Aorta (tissue), 5 donors: ENCODE measurements around the gene TMEM131. TPM values are rescaled to one million over a fixed set of nuclear protein-coding genes. Genes with fewer than 3 reads are reported as not detected.

Experiments used
- ATAC-seq: fragments of 200-7000 bp; cut with Tn5 transposase; one replicate; pipeline ENCODE4 v1.9.1; 2022; ENCODE audit warnings: moderate library complexity; ENCODE audit not compliant: low FRiP score
- DNase-seq, 2 donors: peaks; one replicate each; pipeline ENCODE4 v3.0.0-alpha.2; 2020
- H3K27ac ChIP-seq, 2 donors: one replicate each; pipeline ENCODE4 v1.5.1; 2013; ENCODE audit warnings: low read length in 2 of 2, mild to moderate bottlenecking in 2 of 2, moderate library complexity in 2 of 2, control low read depth in 1 of 2, inconsistent platforms in 1 of 2, low read depth in 1 of 2
- H3K27me3 ChIP-seq, 2 donors: one replicate each; pipeline ENCODE4 v1.6.1; 2013; ENCODE audit warnings: control low read depth in 1 of 2, low read length in 1 of 2, mild to moderate bottlenecking in 1 of 2, moderate library complexity in 1 of 2; ENCODE audit not compliant: insufficient read depth in 2 of 2, control insufficient read depth in 1 of 2
- H3K36me3 ChIP-seq, 2 donors: one replicate each; pipeline ENCODE4 v1.6.1; 2013; ENCODE audit warnings: control low read depth in 1 of 2, low read length in 1 of 2, mild to moderate bottlenecking in 1 of 2; ENCODE audit not compliant: insufficient read depth in 2 of 2, control insufficient read depth in 1 of 2
- H3K4me1 ChIP-seq, 2 donors: one replicate each; pipeline ENCODE4 v1.6.1; 2013; ENCODE audit warnings: low read length in 2 of 2, control low read depth in 1 of 2, mild to moderate bottlenecking in 1 of 2, moderate library complexity in 1 of 2; ENCODE audit not compliant: insufficient read depth in 2 of 2, control insufficient read depth in 1 of 2
- H3K4me3 ChIP-seq, 2 donors: one replicate each; pipeline ENCODE4 v1.5.1; 2013; ENCODE audit warnings: low read length in 2 of 2, control low read depth in 1 of 2, mild to moderate bottlenecking in 1 of 2
- H3K9me3 ChIP-seq: one replicate; pipeline ENCODE4 v1.6.1; 2013; ENCODE audit warnings: mild to moderate bottlenecking, low read length; ENCODE audit not compliant: control insufficient read depth
- WGBS, 2 donors: extraction: QIAGEN DNeasy Blood & Tissue Kit; methylation state at CpG; one replicate each; pipeline ENCODE4 v1.1.7; 2013; 5-methylcytosine and 5-hydroxymethylcytosine counted together
- intact Hi-C, 2 donors: fragments of 100-400 bp; cut with DNase I; formaldehyde crosslinking; loops; one replicate each; pipeline versions ENCODE4 v1.14.2 to v1.15.0; 2022
- polyA plus RNA-seq, 2 donors: library from polyadenylated mRNA; stranded (reverse); fragments of 200-250 nt; gene quantifications; one replicate each; pipeline ENCODE4 v1.2.3, GENCODE V29; 2013
- total RNA-seq, 2 donors: library from RNA; stranded (reverse); fragmentation: NEBNext Ultra II Directional; extraction: Animal tissue kit (Norgen Biotek cat#: 25700); gene quantifications; one replicate each; pipeline ENCODE4 v1.2.1, GENCODE V29; 2021
- donor health status: healthy with polysubstance abuse.
- donor health status: Bipolar disorder and iron deficiency.
- donor health status: DM: no; HTN: no; CAD: no.
- donor health status: DM: no; HTN: no; CAD: no.
- donor health status: DM: yes; HTN: yes; CAD: no.

Gene TMEM131
- total and polyA plus RNA-seq, 4 donors: 6.8 to 42.5 (median 25.7) TPM

DNA sequence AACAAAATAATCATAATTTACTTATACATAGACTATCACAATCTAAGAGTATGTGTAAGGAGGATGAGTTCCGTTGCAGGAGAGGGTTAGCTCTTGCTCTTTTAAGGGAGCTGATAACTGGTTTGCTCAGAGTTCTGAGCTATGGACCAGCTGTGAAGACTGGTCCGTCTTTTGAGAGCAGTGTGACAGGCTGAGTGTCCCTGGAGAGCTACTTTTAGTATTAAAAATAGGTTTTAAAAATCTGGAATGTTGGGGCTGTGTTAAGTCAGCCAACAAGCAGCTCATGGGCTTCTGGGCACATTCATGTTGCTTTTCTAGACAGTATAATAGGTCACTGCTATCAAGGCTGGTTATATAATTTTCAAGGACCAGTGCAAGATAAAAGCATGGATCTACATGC, 41.5 kb upstream of the TMEM131 start:
- WGBS, 2 donors: 32 to 37% methylated on average over 2 of the region's 2 CpGs
- intact Hi-C loops: no loop called here
- no peak for ATAC-seq
- no peaks in the 10 kb centered on the region for H3K9me3 ChIP-seq
- H3K4me1 ChIP-seq: no peaks in the 10 kb centered on the region
- no peak overlapping the region for H3K4me3 ChIP-seq
- no peaks in the 10 kb centered on the region for H3K36me3 ChIP-seq
- no peak for DNase-seq
- no peak overlapping the region for H3K27ac ChIP-seq
- H3K27me3 ChIP-seq: peaks cover 0 to 1% of the 10 kb centered on the region in 2 donors

DNA sequence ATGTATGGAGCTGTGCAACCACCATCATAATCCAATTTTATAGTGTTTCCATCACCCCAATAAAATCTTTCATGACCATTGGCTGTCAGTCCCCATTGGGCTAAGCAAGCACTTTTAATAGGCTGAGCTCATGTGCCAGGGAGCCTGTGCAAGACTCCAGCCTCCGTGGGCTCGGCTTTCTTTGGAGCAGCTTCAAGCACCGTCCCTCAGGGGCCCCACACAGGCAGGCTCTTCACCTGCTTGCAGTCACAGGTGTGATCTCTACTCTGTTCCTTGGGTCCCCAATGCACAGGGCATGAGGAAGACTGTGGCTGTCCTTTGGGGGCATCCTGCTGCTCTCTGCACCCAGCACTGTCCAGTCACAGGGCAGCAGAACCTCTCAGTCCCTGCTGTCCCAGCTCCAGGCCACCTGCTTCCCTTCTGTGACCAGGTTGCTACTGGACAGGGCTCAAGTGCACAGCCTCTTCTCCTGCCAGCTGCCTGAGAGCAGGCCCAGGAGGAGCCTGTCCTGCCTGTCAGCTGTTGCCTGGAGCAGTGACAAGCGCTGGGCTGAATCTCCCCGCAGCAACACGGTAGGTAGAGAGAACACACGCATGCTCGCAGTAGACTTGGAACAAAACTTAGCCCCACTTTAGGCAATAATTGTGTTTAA, 40.7 kb upstream of the TMEM131 start:
- no peaks in the 10 kb centered on the region for H3K4me1 ChIP-seq
- intact Hi-C loops: no loop called here
- ATAC-seq (no peak), DNase-seq (no peak)
- H3K4me3 ChIP-seq: no peak overlapping the region
- no peaks in the 10 kb centered on the region for H3K9me3 ChIP-seq
- WGBS, 2 donors: 82 to 83% methylated on average over 8 of the region's 8 CpGs
- no peak overlapping the region for H3K27ac ChIP-seq
- no peaks in the 10 kb centered on the region for H3K36me3 ChIP-seq
- H3K27me3 ChIP-seq: peaks cover 0 to 1% of the 10 kb centered on the region in 2 donors

DNA sequence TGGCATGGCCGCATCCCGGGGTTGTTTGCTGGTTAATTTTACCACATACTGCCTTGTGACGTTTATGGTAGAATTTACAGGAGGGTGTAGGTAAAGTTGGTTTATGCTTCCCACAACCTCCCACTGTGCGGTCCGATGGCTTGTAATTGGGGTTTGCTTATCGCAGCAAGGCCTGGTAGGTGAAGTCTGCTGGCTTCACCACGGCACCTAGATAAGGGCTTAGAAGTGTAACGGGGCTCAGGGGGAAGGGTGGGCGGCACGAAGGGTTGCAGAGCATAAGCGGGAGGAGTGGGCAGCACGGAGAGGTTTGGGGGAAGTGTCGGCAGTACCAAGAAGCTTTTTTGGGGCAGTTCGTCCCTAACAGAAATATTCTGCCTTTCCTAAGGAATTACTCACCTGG, 39.0 kb upstream of the TMEM131 start:
- H3K27ac ChIP-seq: no peak overlapping the region
- 83 to 85% methylated on average over 14 of the region's 14 CpGs for WGBS, 2 donors
- H3K27me3 ChIP-seq: no peaks in the 10 kb centered on the region
- no peaks in the 10 kb centered on the region for H3K4me1 ChIP-seq
- H3K36me3 ChIP-seq: no peaks in the 10 kb centered on the region
- ATAC-seq: no peak
- DNase-seq: no peak
- no peak overlapping the region for H3K4me3 ChIP-seq
- intact Hi-C loops: no loop called here
- H3K9me3 ChIP-seq: no peaks in the 10 kb centered on the region

DNA sequence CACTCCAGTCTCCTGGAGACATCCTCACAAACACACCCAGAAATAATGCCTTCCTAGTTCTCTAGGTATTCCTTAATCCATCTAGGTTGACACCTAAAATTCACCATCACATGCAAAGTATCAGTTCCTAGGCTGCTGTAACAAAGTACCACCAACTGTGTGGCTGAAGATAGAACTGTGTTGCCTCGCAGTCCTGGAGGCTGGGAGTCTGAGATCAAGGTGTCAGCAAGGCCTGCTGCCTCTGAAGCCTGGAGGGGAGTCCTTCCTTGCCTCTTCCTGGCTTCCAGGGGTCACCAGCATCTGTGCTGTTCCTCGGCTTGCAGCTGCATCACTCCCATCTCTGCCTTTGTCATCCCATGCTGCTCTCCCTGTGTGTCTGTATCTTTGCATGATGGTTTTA, 36.3 kb upstream of the TMEM131 start:
- intact Hi-C loops: no loop called here
- H3K4me1 ChIP-seq: no peaks in the 10 kb centered on the region
- DNase-seq (no peak), ATAC-seq (no peak)
- no peaks in the 10 kb centered on the region for H3K9me3 ChIP-seq
- no peaks in the 10 kb centered on the region for H3K27me3 ChIP-seq
- no peaks in the 10 kb centered on the region for H3K36me3 ChIP-seq
- no peak overlapping the region for H3K27ac ChIP-seq
- H3K4me3 ChIP-seq: no peak overlapping the region
- WGBS, 2 donors: 93 to 100% methylated on average over 2 of the region's 2 CpGs

DNA sequence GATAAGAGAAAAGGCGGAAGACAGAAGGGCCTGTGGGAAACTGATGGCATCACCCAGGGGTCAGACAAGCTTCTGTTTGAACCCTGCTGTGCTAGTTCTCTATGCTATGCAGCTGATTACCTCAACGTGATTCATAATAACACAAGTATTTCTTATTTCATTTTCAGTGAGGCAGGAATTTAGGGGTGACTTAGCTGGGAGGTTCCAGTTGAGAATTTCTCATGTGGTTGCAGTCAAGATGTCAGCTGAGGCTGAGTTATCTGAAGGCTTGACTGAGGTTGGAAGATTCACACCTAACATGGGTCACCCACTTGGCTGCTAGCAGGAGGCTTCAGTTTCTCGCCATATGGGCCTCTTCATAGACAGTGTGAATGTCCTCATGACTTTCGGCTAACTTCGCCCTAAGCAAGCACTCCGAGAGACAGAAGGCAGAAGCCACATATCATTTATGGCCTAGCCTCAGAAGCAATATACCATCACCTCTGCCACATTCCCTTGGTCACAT, 34.0 kb upstream of the TMEM131 start:
- no peaks in the 10 kb centered on the region for H3K4me1 ChIP-seq
- intact Hi-C loops: no loop called here
- ATAC-seq: no peak
- DNase-seq: no peak
- H3K9me3 ChIP-seq: no peaks in the 10 kb centered on the region
- no peaks in the 10 kb centered on the region for H3K36me3 ChIP-seq
- 94% methylated on average over 6 of the region's 6 CpGs for WGBS, 2 donors
- H3K4me3 ChIP-seq: no peak overlapping the region
- H3K27me3 ChIP-seq: no peaks in the 10 kb centered on the region
- no peak overlapping the region for H3K27ac ChIP-seq

DNA sequence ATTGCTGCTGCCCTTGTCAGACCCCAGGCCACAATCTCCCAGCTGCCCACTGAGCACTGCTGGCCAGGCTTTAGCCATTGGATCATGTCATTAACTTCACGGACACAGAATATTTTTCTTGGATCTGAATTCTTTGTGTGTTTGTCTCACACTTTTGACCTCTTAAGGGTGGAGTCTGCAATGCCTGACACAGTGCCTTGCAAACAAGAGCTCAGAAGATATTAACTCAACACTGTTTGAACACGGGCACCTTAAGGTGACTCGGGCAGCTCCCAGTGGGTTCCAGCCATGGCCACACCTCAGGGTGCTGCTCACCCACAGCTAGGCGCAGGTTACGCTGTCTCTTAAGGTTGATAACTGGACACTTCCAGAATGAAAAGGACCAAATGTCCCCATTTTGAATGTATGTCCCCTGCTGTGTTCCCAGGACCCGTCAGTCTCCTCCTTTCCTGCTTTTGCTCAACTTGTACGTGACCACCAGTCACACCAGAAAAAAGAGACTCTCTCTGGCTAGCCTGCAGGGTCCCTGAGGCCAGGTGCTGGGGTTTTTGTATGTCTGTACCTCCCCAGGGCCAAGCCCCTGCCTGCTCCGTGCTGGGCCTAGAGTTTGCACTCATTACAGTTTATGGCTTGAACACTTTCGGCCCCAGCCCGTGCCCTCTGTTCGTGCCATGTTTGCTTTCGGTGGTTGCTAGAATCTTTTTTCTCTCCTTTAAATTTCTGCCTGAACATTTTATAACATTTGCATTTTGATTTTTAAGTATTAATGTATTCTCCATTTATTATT, 33.4 kb upstream of the TMEM131 start:
- Histone ChIP-seq H3K27ac (no peak overlapping the region), H3K4me3 (no peak overlapping the region), H3K36me3 (no peaks in the 10 kb centered on the region), H3K27me3 (no peaks in the 10 kb centered on the region), H3K4me1 (no peaks in the 10 kb centered on the region), H3K9me3 (no peaks in the 10 kb centered on the region)
- ATAC-seq (no peak), DNase-seq (no peak)
- intact Hi-C loops: no loop called here
- 89 to 90% methylated on average over 12 of the region's 12 CpGs for WGBS, 2 donors

DNA sequence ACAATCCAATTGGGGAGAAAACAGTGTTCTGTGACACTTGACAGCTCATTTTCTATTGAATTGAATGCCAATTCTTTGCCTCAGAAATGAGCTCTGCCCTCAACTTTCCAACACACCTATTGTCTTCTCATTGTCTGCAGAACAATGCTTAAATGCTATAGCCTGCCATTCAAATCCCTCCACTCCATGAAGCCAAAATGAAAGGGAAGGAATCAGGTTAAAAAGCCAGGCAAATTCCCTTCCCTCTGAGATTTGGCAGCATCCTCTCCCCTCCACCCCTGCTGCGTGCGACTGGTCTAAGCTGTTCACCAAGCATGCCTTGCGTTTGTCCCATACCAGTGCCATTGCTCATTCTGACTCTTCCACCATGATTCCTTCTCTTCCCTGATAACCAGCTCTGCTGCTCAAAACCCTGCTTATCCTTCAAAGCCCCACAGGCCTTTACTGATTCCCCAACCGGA, 32.4 kb upstream of the TMEM131 start:
- Histone ChIP-seq H3K4me3 (no peak overlapping the region), H3K27me3 (no peaks in the 10 kb centered on the region), H3K4me1 (no peaks in the 10 kb centered on the region), H3K36me3 (no peaks in the 10 kb centered on the region), H3K27ac (no peak overlapping the region), H3K9me3 (no peaks in the 10 kb centered on the region)
- WGBS, 2 donors: 67 to 78% methylated on average over 4 of the region's 4 CpGs
- DNase-seq (no peak), ATAC-seq (no peak)
- intact Hi-C loops: no loop called here

DNA sequence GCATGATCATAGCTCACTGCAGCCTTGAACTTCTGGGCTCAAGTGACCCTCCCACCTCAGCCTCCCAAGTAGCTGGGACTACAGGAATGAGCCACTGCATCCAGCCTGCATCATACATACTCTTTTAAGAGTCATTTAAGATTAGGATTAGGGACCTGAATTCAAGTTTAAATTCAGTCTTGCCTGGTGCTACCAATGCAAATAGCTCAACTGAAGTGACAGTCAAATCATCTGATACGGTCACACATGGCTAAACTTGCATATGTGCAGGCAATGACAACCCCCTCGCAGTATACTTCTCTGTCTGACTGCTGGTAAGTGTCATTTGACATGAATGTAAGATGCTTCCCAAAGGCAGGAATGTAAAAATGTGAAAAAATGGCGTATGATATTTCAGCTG, 31.8 kb upstream of the TMEM131 start:
- Histone ChIP-seq H3K4me1 (no peaks in the 10 kb centered on the region), H3K27ac (no peak overlapping the region), H3K9me3 (no peaks in the 10 kb centered on the region), H3K27me3 (no peaks in the 10 kb centered on the region), H3K4me3 (no peak overlapping the region), H3K36me3 (no peaks in the 10 kb centered on the region)
- ATAC-seq: no peak
- WGBS, 2 donors: 85 to 88% methylated on average over 3 of the region's 3 CpGs
- no peak for DNase-seq
- intact Hi-C loops: no loop called here
